H1 (cell line): ENCODE measurements around the gene LTBP1.

ENCODE experiments used
- CREB1 ChIP-seq: IDR thresholded peaks from 2 replicates; pipeline ENCODE4 v1.6.1; 2012; ENCODE audit warnings: inconsistent platforms
- EZH2 ChIP-seq: fragments of 200-600 bp; sonication (generic); IDR thresholded peaks from 2 replicates; pipeline ENCODE4 v1.7.1; 2012; ENCODE audit warnings: low read depth, mild to moderate bottlenecking, moderate library complexity, low read length, inconsistent platforms; ENCODE audit not compliant: severe bottlenecking
- POLR2A ChIP-seq, 2 experiments: IDR thresholded peaks; 1 replicate in 1 of 2; 2 replicates in 1 of 2; pipeline ENCODE4 v1.6.1; 2011; ENCODE audit warnings: low read depth in 2 of 2, low read length in 2 of 2, mild to moderate bottlenecking in 2 of 2; ENCODE audit errors: control extremely low read depth in 1 of 2
- RBBP5 ChIP-seq: IDR thresholded peaks from 2 replicates; pipeline ENCODE4 v1.7.1; 2012; ENCODE audit warnings: low read depth, mild to moderate bottlenecking, inconsistent platforms, low read length, moderate library complexity, borderline replicate concordance

- no peak for TF ChIP-seq CREB1
- TF ChIP-seq RBBP5: no peak
- no peak for TF ChIP-seq EZH2
- no peak for TF ChIP-seq POLR2A (IDR thresholded peaks at IDR 0.05; ENCODE audit: control extremely low read depth in 1 of 2, low read depth in 2 of 2, low read length in 2 of 2)
These were observed 230.9 kb downstream of the LTBP1 start for GRCh38 chr2:33177627-33178026.
